AG04449 (cell line): Measurements from ENCODE around the gene DTL.

Experiments used
- CTCF ChIA-PET: fragments of 350-600 bp; formaldehyde crosslinking; extraction: SDS; loops from one replicate; lab custom pipeline; 2021; ENCODE audit warnings: antibody characterized with exemption; lab: Yijun Ruan, JAX
- POLR2A ChIA-PET: fragments of 400-600, 350-600 bp; formaldehyde crosslinking; extraction: SDS; loops from one replicate; lab custom pipeline; 2020; ENCODE audit warnings: antibody characterized with exemption, inconsistent platforms; lab: Yijun Ruan, JAX
- DNase-seq: peaks from one replicate; pipeline ENCODE4 v3.0.0-alpha.2; 2010; ENCODE audit warnings: low read depth, low spot score
- H3K4me3 ChIP-seq: 2 replicates; pipeline ENCODE4 v1.5.1; 2011; ENCODE audit warnings: low read depth, mild to moderate bottlenecking, control low read depth, low read length
- TF ChIP-seq, protein P1 (sequence below): IDR thresholded peaks from one replicate; pipeline ENCODE4 v1.5.1; 2011; ENCODE audit warnings: mild to moderate bottlenecking, moderate library complexity, low read length, control low read depth, inconsistent platforms; ENCODE audit not compliant: insufficient read depth; ENCODE audit errors: missing control alignments

Gene DTL

DNA sequence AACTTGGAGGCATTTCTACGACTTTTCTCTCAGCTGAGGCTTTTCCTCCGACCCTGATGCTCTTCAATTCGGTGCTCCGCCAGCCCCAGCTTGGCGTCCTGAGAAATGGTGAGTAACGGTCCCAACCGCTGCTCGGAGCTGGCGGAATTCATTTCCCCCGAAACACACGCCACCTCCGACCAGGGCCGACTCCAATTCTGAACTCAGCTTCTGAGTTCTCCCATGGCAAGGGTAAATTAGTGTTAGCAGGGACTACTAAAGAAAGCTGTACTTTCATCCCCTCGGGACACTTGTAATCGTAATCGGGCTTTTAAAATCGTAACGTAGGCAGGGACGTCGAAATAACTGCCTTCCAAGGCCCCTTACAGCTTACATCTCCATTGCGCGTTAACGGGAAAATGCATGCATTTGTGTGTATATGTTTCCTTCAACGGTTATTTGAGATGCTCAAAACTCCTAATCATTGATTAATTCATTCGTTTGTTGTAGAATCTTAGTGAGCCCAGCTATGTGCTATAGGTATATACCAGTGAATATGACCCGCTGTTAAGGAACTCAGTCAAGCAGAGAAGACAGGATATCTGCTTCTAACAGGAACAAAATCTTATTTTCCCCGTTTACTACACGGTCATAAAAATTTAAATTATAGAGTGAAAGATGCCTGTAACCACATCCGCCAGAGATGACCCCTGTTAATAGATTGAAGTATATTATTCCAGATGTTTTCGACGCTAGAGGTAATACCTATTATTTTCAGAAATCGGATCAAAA is 472 bp downstream of the DTL start:
- no peak for DNase-seq
- peak overlapping the region; percentile 91 for H3K4me3 ChIP-seq
- POLR2A ChIA-PET, result interaction anchor here (0.5 to 0.8 kb wide), 2 partner anchors 250 to 322 kb away, joined by 3 to 4 read pairs; no protein-coding TSS in a partner anchor
- TF ChIP-seq, protein P1, sequence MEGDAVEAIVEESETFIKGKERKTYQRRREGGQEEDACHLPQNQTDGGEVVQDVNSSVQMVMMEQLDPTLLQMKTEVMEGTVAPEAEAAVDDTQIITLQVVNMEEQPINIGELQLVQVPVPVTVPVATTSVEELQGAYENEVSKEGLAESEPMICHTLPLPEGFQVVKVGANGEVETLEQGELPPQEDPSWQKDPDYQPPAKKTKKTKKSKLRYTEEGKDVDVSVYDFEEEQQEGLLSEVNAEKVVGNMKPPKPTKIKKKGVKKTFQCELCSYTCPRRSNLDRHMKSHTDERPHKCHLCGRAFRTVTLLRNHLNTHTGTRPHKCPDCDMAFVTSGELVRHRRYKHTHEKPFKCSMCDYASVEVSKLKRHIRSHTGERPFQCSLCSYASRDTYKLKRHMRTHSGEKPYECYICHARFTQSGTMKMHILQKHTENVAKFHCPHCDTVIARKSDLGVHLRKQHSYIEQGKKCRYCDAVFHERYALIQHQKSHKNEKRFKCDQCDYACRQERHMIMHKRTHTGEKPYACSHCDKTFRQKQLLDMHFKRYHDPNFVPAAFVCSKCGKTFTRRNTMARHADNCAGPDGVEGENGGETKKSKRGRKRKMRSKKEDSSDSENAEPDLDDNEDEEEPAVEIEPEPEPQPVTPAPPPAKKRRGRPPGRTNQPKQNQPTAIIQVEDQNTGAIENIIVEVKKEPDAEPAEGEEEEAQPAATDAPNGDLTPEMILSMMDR, result no peak
- CTCF ChIA-PET, result interaction anchor here (0.5 to 6.6 kb wide), 74 partner anchors 9 to 758 kb away, joined by 3 to 254 read pairs (median 6); partner anchors contain the start of gene NEK2

DNA sequence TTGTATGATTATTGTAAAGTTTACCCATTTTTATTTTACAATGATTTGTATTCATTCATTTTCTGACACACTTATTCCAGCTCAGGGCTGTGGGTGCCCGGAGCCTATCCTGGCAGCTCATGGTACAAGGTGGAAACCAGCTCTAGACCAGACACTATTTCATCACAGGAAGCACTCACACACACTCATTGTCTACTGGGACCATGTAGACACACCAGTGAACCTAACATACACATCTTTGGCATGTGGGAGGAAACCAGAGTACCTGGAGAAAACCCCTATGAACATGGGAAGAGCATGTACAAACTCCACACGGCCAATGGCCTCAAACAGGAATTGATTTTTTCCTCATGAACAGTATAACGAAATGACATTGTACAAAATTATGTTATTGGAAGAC is 2.4 kb downstream of the DTL start:
- H3K4me3 ChIP-seq, result no peak overlapping the region
- TF ChIP-seq, protein P1, result no peak
- no peak for DNase-seq
- POLR2A ChIA-PET, result no interaction called here
- CTCF ChIA-PET, result interaction anchor here (0.9 to 3.0 kb wide), 5 partner anchors 26 to 419 kb away, joined by 3 to 10 read pairs (median 5); no protein-coding TSS in a partner anchor

DNA sequence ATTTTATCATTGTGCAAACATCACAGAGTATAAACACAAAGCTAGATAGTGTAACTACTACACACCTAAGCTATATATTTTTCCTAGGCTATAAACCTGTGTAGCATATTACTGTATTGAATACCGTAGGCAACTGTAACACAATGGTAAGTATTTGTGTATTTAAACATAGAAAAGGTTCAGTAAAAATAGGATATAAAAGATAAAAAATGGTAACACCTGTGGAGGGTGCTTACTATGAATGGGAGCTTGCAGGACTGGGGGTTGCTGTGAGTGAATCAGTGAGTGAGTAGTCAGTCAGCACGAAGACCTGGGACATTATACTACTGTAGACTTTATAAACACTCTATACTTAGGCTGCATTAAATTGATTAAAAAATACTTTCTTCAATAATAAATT is 4.1 kb downstream of the DTL start:
- DNase-seq, result no peak
- ChIA-PET POLR2A (no interaction called here), CTCF (interaction anchor here (0.8 to 3.0 kb wide), 10 partner anchors 8 to 416 kb away, joined by 3 to 15 read pairs (median 6); no protein-coding TSS in a partner anchor)
- TF ChIP-seq, protein P1, result no peak
- no peak overlapping the region for H3K4me3 ChIP-seq

DNA sequence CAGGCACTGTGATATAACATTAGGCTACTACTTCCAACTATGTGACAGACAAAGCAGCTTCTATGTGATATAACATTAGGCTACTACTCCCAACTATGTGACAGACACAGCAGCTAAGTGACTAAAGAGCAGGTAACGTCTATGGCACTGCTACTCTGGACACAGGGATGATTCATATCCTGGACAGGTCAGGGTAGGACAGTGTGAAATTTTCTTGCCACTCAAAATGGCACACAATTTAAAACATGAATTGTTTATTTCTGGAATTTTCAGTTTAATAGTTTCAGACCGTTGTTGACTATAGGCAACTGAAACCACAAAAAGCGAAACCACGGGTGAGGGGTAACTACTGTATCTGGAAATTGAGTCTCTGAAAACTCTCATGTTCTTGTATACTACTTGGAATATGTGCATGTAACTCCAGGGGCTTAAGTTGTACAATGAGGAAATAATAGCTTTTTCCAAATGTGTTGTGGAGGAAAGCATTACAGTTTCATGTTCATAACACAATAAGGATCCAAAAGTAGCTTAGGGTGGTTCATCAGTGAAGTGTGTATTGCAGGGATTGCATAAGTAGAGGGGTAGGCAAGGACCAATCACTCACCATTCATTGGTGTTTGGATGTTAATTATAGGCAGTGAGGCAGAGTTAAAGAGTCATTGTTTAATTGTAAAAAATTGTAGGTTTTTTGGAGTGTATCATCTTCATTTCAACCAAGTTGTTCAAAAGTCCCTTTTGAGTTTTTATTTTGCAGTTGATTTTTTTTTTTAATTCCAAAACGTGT is 5.3 kb downstream of the DTL start:
- no peak overlapping the region for H3K4me3 ChIP-seq
- CTCF ChIA-PET, result interaction anchor here (1.0 to 2.2 kb wide), 6 partner anchors 9 to 415 kb away, joined by 3 to 15 read pairs (median 6); no protein-coding TSS in a partner anchor
- POLR2A ChIA-PET, result interaction anchor here (0.6 kb wide), 1 partner anchor 306 kb away, joined by 6 read pairs; no protein-coding TSS in a partner anchor
- TF ChIP-seq, protein P1, result no peak
- no peak for DNase-seq

DNA sequence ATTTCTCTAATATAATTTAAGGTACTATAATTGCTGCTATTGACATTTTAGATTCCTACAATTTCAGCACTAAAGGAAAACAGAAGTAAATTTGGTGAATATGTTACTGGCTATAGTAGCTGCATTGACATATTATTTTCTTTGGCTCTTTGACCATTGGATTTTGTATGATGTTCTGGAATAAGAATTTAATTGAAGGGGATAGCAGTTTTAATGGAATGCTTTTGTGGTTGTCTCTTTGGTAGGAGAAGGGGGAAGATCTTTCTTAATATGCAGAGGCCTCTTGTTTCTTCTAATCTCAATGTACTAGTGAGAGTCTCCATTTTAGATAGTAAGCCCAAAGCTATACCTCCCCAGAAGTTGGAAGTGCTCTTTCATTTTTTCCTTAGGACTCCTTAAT is 6.9 kb downstream of the DTL start:
- ChIA-PET CTCF (interaction anchor here (4.9 kb wide), 1 partner anchor 21 kb away, joined by 21 read pairs; no protein-coding TSS in a partner anchor), POLR2A (no interaction called here)
- H3K4me3 ChIP-seq, result no peak overlapping the region
- TF ChIP-seq, protein P1, result no peak
- DNase-seq, result no peak
